ENCODE results near the gene GORASP1. TPM values are rescaled to one million over a fixed set of nuclear protein-coding genes. Genes with fewer than 3 reads are reported as not detected.

Gene GORASP1
- total RNA-seq, 1 experiment from 2014 or later, result 43.6 TPM

- intact Hi-C loops (cut with micrococcal nuclease; ENCODE audit: unreplicated experiment), result loop anchor here (1.0 kb wide), 2 partner anchors 34 to 44 kb away; no protein-coding TSS in a partner anchor
- POLR2A ChIA-PET, result no interaction called here
Measured at GRCh38 chr3:39065197-39065596, 42.2 kb downstream of the GORASP1 start.

GRCh38 chr3:39064646-39065045 lies 42.8 kb downstream of the GORASP1 start:
- Mint-ChIP-seq H3K4me1 (ENCODE audit: low read depth, unreplicated experiment) (peaks cover 13% of the 10 kb centered on the region), H3K27ac (ENCODE audit: unreplicated experiment) (no peak overlapping the region), H3K27me3 (ENCODE audit: insufficient read depth, unreplicated experiment) (no peaks in the 10 kb centered on the region), H3K4me3 (ENCODE audit: unreplicated experiment) (no peak overlapping the region), H3K9me3 (ENCODE audit: unreplicated experiment) (no peaks in the 10 kb centered on the region), H3K36me3 (ENCODE audit: insufficient read depth, unreplicated experiment) (peaks cover 5% of the 10 kb centered on the region)
- Histone ChIP-seq H3K4me3 (ENCODE audit: low read depth, low read length) (no peak overlapping the region), H3K36me3 (ENCODE audit: control insufficient read depth, insufficient read depth, low read length) (no peaks in the 10 kb centered on the region), H3K9me3 (no peaks in the 10 kb centered on the region), H3K27me3 (replicated peaks; ENCODE audit: control insufficient read depth, insufficient read depth, low read length) (no peaks in the 10 kb centered on the region), H3K4me1 (no peaks in the 10 kb centered on the region; the same call in 1 of the 2 replicates)
- intact Hi-C loops (cut with micrococcal nuclease; ENCODE audit: unreplicated experiment), result loop anchor here (1.0 kb wide), 2 partner anchors 33 to 43 kb away; no protein-coding TSS in a partner anchor
- no peak for DNase-seq
- CTCF ChIA-PET, result no interaction called here
- no peak for TF ChIP-seq CTCF (IDR thresholded peaks at IDR 0.05; ENCODE audit: insufficient read depth in 1 of 2, low read depth in 1 of 2, low read length in 1 of 2, severe bottlenecking in 1 of 2, unreplicated experiment in 1 of 2)
- no TSS peak for BruUV-seq (replicated peaks)
- POLR2A ChIA-PET, result no interaction called here

More at GRCh38 chr3:39065197-39065596, 42.2 kb downstream of the GORASP1 start:
- H3K36me3 Mint-ChIP-seq (ENCODE audit: insufficient read depth, unreplicated experiment), result peaks cover 5% of the 10 kb centered on the region
- no peak overlapping the region for H3K27ac Mint-ChIP-seq (ENCODE audit: unreplicated experiment)
- Histone ChIP-seq H3K4me3 (ENCODE audit: low read depth, low read length) (no peak overlapping the region), H3K36me3 (ENCODE audit: control insufficient read depth, insufficient read depth, low read length) (no peaks in the 10 kb centered on the region), H3K27me3 (replicated peaks; ENCODE audit: control insufficient read depth, insufficient read depth, low read length) (no peaks in the 10 kb centered on the region), H3K4me1 (no peaks in the 10 kb centered on the region; the same call in 1 of the 2 replicates), H3K9me3 (no peaks in the 10 kb centered on the region)
- peak in 1 of 2 experiments; percentile 41 for DNase-seq
- peak; percentile 42 to 59 for TF ChIP-seq CTCF (IDR thresholded peaks at IDR 0.05; ENCODE audit: insufficient read depth in 1 of 2, low read depth in 1 of 2, low read length in 1 of 2, severe bottlenecking in 1 of 2, unreplicated experiment in 1 of 2)
- H3K4me1 Mint-ChIP-seq (ENCODE audit: low read depth, unreplicated experiment), result peaks cover 13% of the 10 kb centered on the region
- H3K4me3 Mint-ChIP-seq (ENCODE audit: unreplicated experiment), result no peak overlapping the region
- no peaks in the 10 kb centered on the region for H3K27me3 Mint-ChIP-seq (ENCODE audit: insufficient read depth, unreplicated experiment)
- no TSS peak for BruUV-seq (replicated peaks)
- no peaks in the 10 kb centered on the region for H3K9me3 Mint-ChIP-seq (ENCODE audit: unreplicated experiment)
- CTCF ChIA-PET, result no interaction called here

GRCh38 chr3:39063143-39063542 lies 44.3 kb downstream of the GORASP1 start:
- Histone ChIP-seq H3K27me3 (replicated peaks; ENCODE audit: control insufficient read depth, insufficient read depth, low read length) (no peaks in the 10 kb centered on the region), H3K4me1 (no peaks in the 10 kb centered on the region; the same call in 1 of the 2 replicates), H3K9me3 (no peaks in the 10 kb centered on the region), H3K4me3 (ENCODE audit: low read depth, low read length) (no peak overlapping the region), H3K36me3 (ENCODE audit: control insufficient read depth, insufficient read depth, low read length) (no peaks in the 10 kb centered on the region)
- Mint-ChIP-seq H3K9me3 (ENCODE audit: unreplicated experiment) (no peaks in the 10 kb centered on the region), H3K27ac (ENCODE audit: unreplicated experiment) (no peak overlapping the region), H3K36me3 (ENCODE audit: insufficient read depth, unreplicated experiment) (peaks cover 5% of the 10 kb centered on the region), H3K27me3 (ENCODE audit: insufficient read depth, unreplicated experiment) (no peaks in the 10 kb centered on the region), H3K4me3 (ENCODE audit: unreplicated experiment) (no peak overlapping the region), H3K4me1 (ENCODE audit: low read depth, unreplicated experiment) (peaks cover 13% of the 10 kb centered on the region)
- no peak for DNase-seq
- CTCF ChIA-PET, result no interaction called here
- BruUV-seq (replicated peaks), result no TSS peak
- no peak for TF ChIP-seq CTCF (IDR thresholded peaks at IDR 0.05; ENCODE audit: insufficient read depth in 1 of 2, low read depth in 1 of 2, low read length in 1 of 2, severe bottlenecking in 1 of 2, unreplicated experiment in 1 of 2)
- POLR2A ChIA-PET, result no interaction called here
- intact Hi-C loops (cut with micrococcal nuclease; ENCODE audit: unreplicated experiment), result no loop called here

Measured in Caco-2 (cell line).